ENCODE data around the gene PACRGL. TPM values are rescaled to one million over a fixed set of nuclear protein-coding genes. Genes with fewer than 3 reads are reported as not detected.

PACRGL gene
- 10 to 100 TPM in 2 of 4 donors, 1 to 10 TPM in 2; 4.3 to 18.8 (median 9.8) TPM for polyA plus RNA-seq
- long read RNA-seq, donor 1, partial matches to known transcripts = 0 of 1 reads
- long read RNA-seq, donor 1, other reads (novel, unspliced or antisense) = 0 of 1 reads
- long read RNA-seq, donor 2, partial matches to known transcripts = 0 of 1 reads
- long read RNA-seq, donor 2, other reads (novel, unspliced or antisense) = 0 of 1 reads
- long read RNA-seq, donor 3, partial matches to known transcripts = 0 of 2 reads
- long read RNA-seq, donor 3, other reads (novel, unspliced or antisense) = 0 of 2 reads
- long read RNA-seq, donor 4 = 0 reads
- long read RNA-seq, donor 5 = 0 reads
- long read RNA-seq, donor 6 = 0 reads
- long read RNA-seq, donor 7 = 0 reads
- long read RNA-seq, donor 8 = 0 reads
- long read RNA-seq, donor 9 = 0 reads
- long read RNA-seq, donor 10 = 0 reads

- no peaks in the 10 kb centered on the region for H3K27me3 ChIP-seq (ENCODE audit: control insufficient read depth in 3 of 3, insufficient read depth in 3 of 3, low read length in 3 of 3)
- peak within 1 kb of the TSS; percentile 77 to 82 (median 81) for H3K4me3 ChIP-seq (ENCODE audit: low read depth in 1 of 3, low read length in 3 of 3)
- FAIRE-seq (no peak), DNase-seq (peak; percentile 91 to 98)
- no peaks in the 10 kb centered on the region for H3K9me3 ChIP-seq (ENCODE audit: control insufficient read depth in 2 of 2, insufficient read depth in 1 of 2, low read depth in 1 of 2, low read length in 1 of 2)
- WGBS, 3 donors = 0% methylated on average over 59 to 60 of the region's 60 CpGs
- peaks cover 0 to 9% (median 7%) of the 10 kb centered on the region in 3 donors for H3K4me1 ChIP-seq (ENCODE audit: control insufficient read depth in 3 of 3, insufficient read depth in 2 of 3, low read depth in 1 of 3, low read length in 2 of 3)
- peaks cover 0 to 3% (median under 1%) of the 10 kb centered on the region in 3 donors for H3K36me3 ChIP-seq (ENCODE audit: control insufficient read depth in 3 of 3, insufficient read depth in 2 of 3, low read depth in 1 of 3, low read length in 3 of 3)
- peak within 1 kb of the TSS in 2 of 3 donors; percentile 62 to 76 for H3K27ac ChIP-seq (ENCODE audit: low read depth in 1 of 3, low read length in 2 of 3)
These were observed at the start of gene PACRGL for GRCh38 chr4:20700007-20700761. TSS of gene PACRGL (plus strand) at chr4:20700458. CDS start at chr4:20704482, 4,024 bp downstream.

DNA sequence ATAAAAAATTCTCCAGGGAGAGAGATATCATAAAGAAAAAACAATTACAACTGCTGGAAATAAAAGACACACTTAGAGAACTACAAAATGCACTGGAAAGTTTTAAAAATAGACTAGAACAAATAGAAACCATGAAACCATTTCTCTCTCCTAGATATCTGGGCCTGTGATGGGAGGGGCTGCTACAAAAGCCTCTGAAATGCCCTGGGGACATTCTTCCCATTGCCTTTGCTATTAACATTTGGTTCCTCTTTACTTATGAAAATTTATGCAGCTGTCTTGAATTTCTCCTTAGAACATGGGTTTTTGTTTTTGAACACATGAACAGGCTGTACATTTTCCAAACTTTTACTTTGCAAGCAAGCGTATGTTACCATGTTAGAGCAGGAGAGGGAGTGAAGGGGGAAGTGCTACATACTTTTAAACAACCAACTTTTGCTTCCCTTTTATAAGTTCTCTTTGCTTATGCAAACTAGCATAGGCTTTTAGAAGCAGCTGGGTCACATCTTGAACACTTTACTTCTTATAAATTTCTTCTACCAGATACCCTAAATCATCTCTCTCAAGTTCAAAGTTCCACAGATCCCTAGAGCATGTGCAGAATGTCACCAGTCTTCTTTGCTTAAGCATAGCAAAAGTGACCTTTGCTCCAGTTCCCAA, 47.9 kb upstream of the PACRGL start:
- 57 to 86% (median 85%) methylated on average over 1 of the region's 1 CpG for WGBS, 3 donors
- DNase-seq = no peak
- H3K27me3 ChIP-seq (ENCODE audit: control insufficient read depth in 3 of 3, insufficient read depth in 3 of 3, low read length in 3 of 3) = no peaks in the 10 kb centered on the region
- no peak overlapping the region for H3K4me3 ChIP-seq (ENCODE audit: low read depth in 1 of 3, low read length in 3 of 3)
- FAIRE-seq = no peak
- peaks cover 0 to 11% of the 10 kb centered on the region in 2 donors for H3K9me3 ChIP-seq (ENCODE audit: control insufficient read depth in 2 of 2, insufficient read depth in 1 of 2, low read depth in 1 of 2, low read length in 1 of 2)
- H3K4me1 ChIP-seq (ENCODE audit: control insufficient read depth in 3 of 3, insufficient read depth in 2 of 3, low read depth in 1 of 3, low read length in 2 of 3) = no peaks in the 10 kb centered on the region
- H3K36me3 ChIP-seq (ENCODE audit: control insufficient read depth in 3 of 3, insufficient read depth in 2 of 3, low read depth in 1 of 3, low read length in 3 of 3) = no peaks in the 10 kb centered on the region
- no peak overlapping the region for H3K27ac ChIP-seq (ENCODE audit: low read depth in 1 of 3, low read length in 2 of 3)

DNA sequence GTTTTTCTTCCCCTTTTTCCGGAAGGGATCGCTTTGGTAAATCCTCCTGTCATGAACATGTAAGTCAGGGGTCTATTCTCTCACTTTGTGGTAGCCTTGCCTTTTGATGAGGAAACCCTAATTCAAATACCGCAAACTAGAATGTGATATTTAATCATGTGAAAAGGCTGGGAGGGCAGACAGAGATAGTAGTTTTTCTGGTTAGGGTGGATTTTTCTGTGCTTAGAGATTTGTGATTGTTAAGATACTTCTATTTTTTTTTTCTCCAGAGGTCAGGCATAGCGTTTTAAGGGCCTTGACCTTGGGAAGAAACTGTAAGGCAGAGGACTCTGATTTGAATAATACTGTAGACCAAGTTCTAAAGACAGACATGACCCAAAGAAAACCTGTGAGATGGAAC, 41.8 kb upstream of the PACRGL start:
- H3K36me3 ChIP-seq (ENCODE audit: control insufficient read depth in 3 of 3, insufficient read depth in 2 of 3, low read depth in 1 of 3, low read length in 3 of 3) = no peaks in the 10 kb centered on the region
- no peaks in the 10 kb centered on the region for H3K27me3 ChIP-seq (ENCODE audit: control insufficient read depth in 3 of 3, insufficient read depth in 3 of 3, low read length in 3 of 3)
- no peak overlapping the region for H3K27ac ChIP-seq (ENCODE audit: low read depth in 1 of 3, low read length in 2 of 3)
- no peak for FAIRE-seq
- H3K9me3 ChIP-seq (ENCODE audit: control insufficient read depth in 2 of 2, insufficient read depth in 1 of 2, low read depth in 1 of 2, low read length in 1 of 2) = no peaks in the 10 kb centered on the region
- H3K4me3 ChIP-seq (ENCODE audit: low read depth in 1 of 3, low read length in 3 of 3) = no peak overlapping the region
- no peaks in the 10 kb centered on the region for H3K4me1 ChIP-seq (ENCODE audit: control insufficient read depth in 3 of 3, insufficient read depth in 2 of 3, low read depth in 1 of 3, low read length in 2 of 3)
- WGBS, 3 donors = 67 to 76% (median 71%) methylated on average over 4 of the region's 4 CpGs
- no peak for DNase-seq

- FAIRE-seq = no peak
- no peaks in the 10 kb centered on the region for H3K9me3 ChIP-seq (ENCODE audit: control insufficient read depth in 2 of 2, insufficient read depth in 1 of 2, low read depth in 1 of 2, low read length in 1 of 2)
- no peak overlapping the region for H3K27ac ChIP-seq (ENCODE audit: low read depth in 1 of 3, low read length in 2 of 3)
- WGBS, 3 donors = 9 to 61% (median 61%) methylated on average over 1 of the region's 1 CpG
- H3K27me3 ChIP-seq (ENCODE audit: control insufficient read depth in 3 of 3, insufficient read depth in 3 of 3, low read length in 3 of 3) = no peaks in the 10 kb centered on the region
- H3K4me3 ChIP-seq (ENCODE audit: low read depth in 1 of 3, low read length in 3 of 3) = no peak overlapping the region
- no peaks in the 10 kb centered on the region for H3K36me3 ChIP-seq (ENCODE audit: control insufficient read depth in 3 of 3, insufficient read depth in 2 of 3, low read depth in 1 of 3, low read length in 3 of 3)
- no peaks in the 10 kb centered on the region for H3K4me1 ChIP-seq (ENCODE audit: control insufficient read depth in 3 of 3, insufficient read depth in 2 of 3, low read depth in 1 of 3, low read length in 2 of 3)
- no peak for DNase-seq
These were observed 37.4 kb upstream of the PACRGL start for GRCh38 chr4:20662851-20663250.

DNA sequence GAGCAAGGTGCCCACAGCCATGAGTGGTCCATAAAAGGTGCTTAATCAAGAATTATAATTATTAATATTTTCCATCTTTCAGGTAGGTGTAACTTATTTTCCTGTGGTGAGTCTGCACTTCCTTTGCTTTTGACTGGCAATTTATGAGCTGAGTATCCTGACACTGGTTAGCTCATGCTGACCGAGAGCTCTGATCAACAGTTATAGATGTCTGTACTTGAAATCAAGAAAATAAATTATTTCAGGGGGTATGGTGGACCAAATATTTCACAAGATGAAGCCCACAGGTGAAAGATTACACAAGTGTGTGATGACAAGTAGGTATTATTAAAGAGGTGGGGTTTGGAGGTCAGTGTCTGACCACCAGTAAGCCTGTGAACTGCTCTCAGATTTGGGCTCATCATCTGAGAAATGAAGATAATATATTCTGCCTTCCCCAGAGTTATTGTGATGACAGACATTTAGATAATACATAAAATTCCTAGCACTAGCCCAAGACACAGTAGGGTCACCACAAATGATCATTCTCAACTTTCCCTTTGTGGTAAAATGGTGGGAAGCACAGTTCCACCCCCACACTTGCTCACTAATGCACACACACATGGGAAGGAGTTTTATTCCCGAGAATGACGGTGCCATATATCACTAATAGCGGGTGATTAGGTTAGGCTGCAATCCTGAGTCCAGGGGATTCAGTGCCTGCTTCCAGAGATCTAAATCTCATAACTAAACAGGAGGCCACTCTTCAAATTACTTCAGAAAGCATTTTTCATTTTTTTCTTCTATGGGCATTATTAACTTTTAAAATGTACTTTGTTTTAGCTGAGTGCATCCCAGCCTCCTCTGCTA, 34.0 kb upstream of the PACRGL start:
- H3K4me1 ChIP-seq (ENCODE audit: control insufficient read depth in 3 of 3, insufficient read depth in 2 of 3, low read depth in 1 of 3, low read length in 2 of 3) = no peaks in the 10 kb centered on the region
- no peak for DNase-seq
- no peak for FAIRE-seq
- H3K9me3 ChIP-seq (ENCODE audit: control insufficient read depth in 2 of 2, insufficient read depth in 1 of 2, low read depth in 1 of 2, low read length in 1 of 2) = no peaks in the 10 kb centered on the region
- H3K36me3 ChIP-seq (ENCODE audit: control insufficient read depth in 3 of 3, insufficient read depth in 2 of 3, low read depth in 1 of 3, low read length in 3 of 3) = no peaks in the 10 kb centered on the region
- no peak overlapping the region for H3K4me3 ChIP-seq (ENCODE audit: low read depth in 1 of 3, low read length in 3 of 3)
- WGBS, 3 donors = 52 to 74% (median 53%) methylated on average over 4 of the region's 4 CpGs
- H3K27ac ChIP-seq (ENCODE audit: low read depth in 1 of 3, low read length in 2 of 3) = no peak overlapping the region
- no peaks in the 10 kb centered on the region for H3K27me3 ChIP-seq (ENCODE audit: control insufficient read depth in 3 of 3, insufficient read depth in 3 of 3, low read length in 3 of 3)

DNA sequence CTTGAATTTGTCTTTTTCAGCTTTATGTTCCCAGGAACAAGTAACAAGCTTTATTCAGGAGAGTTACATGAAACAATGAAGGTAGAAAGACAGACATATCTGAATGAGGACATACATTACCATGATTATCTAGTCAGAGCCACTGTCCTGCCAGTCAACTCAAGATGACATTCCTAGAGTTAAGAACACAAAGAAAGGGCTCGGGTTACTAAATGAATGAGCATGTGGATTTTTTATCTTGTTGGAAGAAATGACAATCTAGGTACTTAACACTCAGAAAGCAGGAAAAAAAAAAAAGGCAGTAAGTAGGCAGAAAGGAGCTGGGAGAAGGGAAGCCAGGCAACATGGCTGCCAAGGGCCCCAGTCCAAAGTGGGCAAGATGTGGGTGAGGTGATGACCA, 28.0 kb upstream of the PACRGL start:
- Histone ChIP-seq H3K36me3 (ENCODE audit: control insufficient read depth in 3 of 3, insufficient read depth in 2 of 3, low read depth in 1 of 3, low read length in 3 of 3) (no peaks in the 10 kb centered on the region), H3K9me3 (ENCODE audit: control insufficient read depth in 2 of 2, insufficient read depth in 1 of 2, low read depth in 1 of 2, low read length in 1 of 2) (no peaks in the 10 kb centered on the region), H3K4me1 (ENCODE audit: control insufficient read depth in 3 of 3, insufficient read depth in 2 of 3, low read depth in 1 of 3, low read length in 2 of 3) (no peaks in the 10 kb centered on the region), H3K4me3 (ENCODE audit: low read depth in 1 of 3, low read length in 3 of 3) (no peak overlapping the region), H3K27ac (ENCODE audit: low read depth in 1 of 3, low read length in 2 of 3) (no peak overlapping the region), H3K27me3 (ENCODE audit: control insufficient read depth in 3 of 3, insufficient read depth in 3 of 3, low read length in 3 of 3) (no peaks in the 10 kb centered on the region)
- FAIRE-seq = no peak
- WGBS, 3 donors = 71 to 73% (median 71%) methylated on average over 1 of the region's 1 CpG
- no peak for DNase-seq

- FAIRE-seq = no peak
- Histone ChIP-seq H3K36me3 (ENCODE audit: control insufficient read depth in 3 of 3, insufficient read depth in 2 of 3, low read depth in 1 of 3, low read length in 3 of 3) (no peaks in the 10 kb centered on the region), H3K4me1 (ENCODE audit: control insufficient read depth in 3 of 3, insufficient read depth in 2 of 3, low read depth in 1 of 3, low read length in 2 of 3) (no peaks in the 10 kb centered on the region)
These were observed 24.5 kb upstream of the PACRGL start for GRCh38 chr4:20675786-20676185.

More at GRCh38 chr4:20675786-20676185, 24.5 kb upstream of the PACRGL start:
- no peak overlapping the region for H3K4me3 ChIP-seq (ENCODE audit: low read depth in 1 of 3, low read length in 3 of 3)
- no peak overlapping the region for H3K27ac ChIP-seq (ENCODE audit: low read depth in 1 of 3, low read length in 2 of 3)
- no peaks in the 10 kb centered on the region for H3K27me3 ChIP-seq (ENCODE audit: control insufficient read depth in 3 of 3, insufficient read depth in 3 of 3, low read length in 3 of 3)
- H3K9me3 ChIP-seq (ENCODE audit: control insufficient read depth in 2 of 2, insufficient read depth in 1 of 2, low read depth in 1 of 2, low read length in 1 of 2) = peaks cover 0 to 3% of the 10 kb centered on the region in 2 donors
- DNase-seq = peak in 1 of 2 donors; percentile 21

Data from small intestine (tissue), 16 donors.